Fibroblast of skin of right quadriceps (primary cell): Measurements from ENCODE around the gene NEK10.
"Not testable (repeated sequence)": the region's sequence is repeated elsewhere in the genome, so short reads cannot be mapped to it uniquely, and the experiment has no call there.

Experiments used
- DNase-seq: peaks from one replicate; pipeline ENCODE4 v3.0.0-alpha.2; 2013

Gene NEK10, protein sequence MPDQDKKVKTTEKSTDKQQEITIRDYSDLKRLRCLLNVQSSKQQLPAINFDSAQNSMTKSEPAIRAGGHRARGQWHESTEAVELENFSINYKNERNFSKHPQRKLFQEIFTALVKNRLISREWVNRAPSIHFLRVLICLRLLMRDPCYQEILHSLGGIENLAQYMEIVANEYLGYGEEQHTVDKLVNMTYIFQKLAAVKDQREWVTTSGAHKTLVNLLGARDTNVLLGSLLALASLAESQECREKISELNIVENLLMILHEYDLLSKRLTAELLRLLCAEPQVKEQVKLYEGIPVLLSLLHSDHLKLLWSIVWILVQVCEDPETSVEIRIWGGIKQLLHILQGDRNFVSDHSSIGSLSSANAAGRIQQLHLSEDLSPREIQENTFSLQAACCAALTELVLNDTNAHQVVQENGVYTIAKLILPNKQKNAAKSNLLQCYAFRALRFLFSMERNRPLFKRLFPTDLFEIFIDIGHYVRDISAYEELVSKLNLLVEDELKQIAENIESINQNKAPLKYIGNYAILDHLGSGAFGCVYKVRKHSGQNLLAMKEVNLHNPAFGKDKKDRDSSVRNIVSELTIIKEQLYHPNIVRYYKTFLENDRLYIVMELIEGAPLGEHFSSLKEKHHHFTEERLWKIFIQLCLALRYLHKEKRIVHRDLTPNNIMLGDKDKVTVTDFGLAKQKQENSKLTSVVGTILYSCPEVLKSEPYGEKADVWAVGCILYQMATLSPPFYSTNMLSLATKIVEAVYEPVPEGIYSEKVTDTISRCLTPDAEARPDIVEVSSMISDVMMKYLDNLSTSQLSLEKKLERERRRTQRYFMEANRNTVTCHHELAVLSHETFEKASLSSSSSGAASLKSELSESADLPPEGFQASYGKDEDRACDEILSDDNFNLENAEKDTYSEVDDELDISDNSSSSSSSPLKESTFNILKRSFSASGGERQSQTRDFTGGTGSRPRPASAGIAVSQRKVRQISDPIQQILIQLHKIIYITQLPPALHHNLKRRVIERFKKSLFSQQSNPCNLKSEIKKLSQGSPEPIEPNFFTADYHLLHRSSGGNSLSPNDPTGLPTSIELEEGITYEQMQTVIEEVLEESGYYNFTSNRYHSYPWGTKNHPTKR

DNA sequence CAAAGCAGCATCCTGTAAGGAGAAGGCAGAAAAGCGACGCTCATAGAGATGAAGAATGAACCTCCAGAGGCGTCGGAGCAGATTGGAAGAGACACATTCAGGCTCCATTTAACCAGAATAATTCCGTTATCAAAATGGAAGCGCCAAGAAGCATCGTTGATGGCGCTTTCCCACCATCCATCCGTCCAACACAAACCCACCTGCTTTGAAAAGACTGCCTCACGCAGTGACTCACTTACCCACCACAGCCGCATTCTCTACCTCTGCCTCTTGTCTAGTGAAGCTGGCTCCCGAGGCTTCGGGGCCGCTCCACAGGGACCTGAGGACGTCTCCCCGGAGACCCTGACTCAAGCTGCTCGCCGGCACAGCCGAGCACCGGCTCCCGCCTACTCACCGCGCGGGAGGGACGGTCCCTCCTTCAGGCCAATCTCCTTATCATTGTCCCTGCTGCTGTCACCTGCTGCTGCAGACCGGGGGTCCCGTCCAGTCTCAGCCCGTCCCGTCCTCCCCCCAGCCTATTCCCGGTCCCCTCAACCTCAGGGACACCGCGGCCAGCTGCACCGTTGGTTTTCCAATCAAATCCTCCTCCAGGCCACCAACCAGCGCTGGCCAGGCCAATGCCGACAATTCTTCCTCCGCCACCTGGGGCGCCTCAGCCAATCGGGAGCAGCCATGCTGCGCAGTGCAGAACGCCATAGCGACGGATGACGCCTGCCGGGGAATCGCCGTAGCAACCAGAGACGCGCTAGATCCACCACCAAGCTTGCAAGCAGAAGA, at the start of gene NEK10:
TSS of gene NEK10 (minus strand) at position 553 of the 777 bp plus-strand sequence. CDS start 16,501 bp downstream, outside the sequence.
- DNase-seq, result peak; percentile 84

DNA sequence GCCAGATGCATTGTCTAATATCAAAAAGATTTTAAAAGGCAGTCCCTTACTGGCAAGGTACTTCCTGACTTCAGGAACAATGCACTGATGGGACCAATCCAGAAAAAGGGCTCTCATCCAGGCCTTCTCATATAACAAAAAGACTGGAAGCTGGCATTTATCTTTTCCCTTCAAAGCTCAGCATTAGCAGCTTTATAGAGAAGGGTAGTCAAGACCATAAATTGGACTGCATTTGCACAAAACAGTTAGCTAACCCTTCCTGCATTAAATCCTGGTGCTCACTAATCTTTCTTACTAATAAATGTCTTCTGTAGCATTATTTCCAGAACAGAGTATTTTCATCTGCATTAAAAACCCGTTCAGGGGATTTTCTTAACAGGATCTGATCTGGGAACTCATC, 46.0 kb upstream of the NEK10 start:
- no peak for DNase-seq

DNA sequence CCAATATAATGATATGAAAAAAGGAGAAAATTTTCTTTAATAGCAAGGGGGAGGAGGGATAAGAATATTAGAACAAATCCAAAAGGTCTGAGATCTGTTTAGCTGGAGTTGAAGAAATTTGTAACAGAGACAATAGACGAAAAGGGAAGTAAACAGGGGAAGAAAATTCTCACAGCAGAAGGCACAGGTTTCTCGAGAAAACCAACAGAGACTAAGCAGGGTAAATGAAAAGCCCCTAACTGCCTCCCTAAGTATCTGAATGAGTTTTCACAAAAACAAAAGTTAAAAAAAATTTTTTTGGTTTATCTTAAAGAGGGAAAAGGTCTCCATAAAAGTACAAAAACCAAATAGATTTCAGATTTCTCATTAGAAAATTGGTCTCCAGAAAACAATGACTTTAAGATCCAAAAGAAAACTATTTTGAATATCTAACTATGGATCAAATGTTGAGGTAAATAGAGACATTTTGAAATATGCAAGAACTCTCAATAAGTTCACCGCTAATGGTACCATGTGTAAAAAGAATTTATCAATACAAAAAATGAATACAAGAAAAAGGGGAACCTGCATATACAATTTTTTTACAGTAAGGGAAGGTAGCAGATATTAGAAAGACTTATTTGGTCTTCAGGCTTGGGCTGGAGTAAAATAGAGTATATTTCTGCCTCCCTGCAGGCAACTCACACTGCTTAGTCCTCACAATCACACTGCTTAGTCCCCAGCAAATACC, 23.9 kb upstream of the NEK10 start:
- no peak for DNase-seq

DNA sequence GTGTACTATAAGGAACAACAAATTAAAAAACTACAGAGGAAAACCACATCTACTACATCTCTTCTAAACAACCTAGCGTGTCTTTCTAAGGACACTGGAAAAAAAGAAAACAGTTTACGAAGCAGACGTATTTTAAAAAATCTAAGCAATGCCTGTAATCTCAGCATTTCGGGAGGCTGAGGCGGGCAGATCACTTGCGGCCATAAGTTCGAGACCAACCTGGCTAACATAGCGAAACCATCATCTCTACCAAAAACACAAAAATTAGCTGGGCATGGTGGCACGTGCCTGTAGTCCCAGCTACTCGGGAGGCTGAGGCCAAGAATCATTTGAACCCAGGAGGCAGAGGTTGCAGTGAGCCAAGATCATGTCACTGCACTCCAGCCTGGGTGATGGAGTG, 23.2 kb upstream of the NEK10 start:
- DNase-seq, result not testable (repeated sequence)

DNA sequence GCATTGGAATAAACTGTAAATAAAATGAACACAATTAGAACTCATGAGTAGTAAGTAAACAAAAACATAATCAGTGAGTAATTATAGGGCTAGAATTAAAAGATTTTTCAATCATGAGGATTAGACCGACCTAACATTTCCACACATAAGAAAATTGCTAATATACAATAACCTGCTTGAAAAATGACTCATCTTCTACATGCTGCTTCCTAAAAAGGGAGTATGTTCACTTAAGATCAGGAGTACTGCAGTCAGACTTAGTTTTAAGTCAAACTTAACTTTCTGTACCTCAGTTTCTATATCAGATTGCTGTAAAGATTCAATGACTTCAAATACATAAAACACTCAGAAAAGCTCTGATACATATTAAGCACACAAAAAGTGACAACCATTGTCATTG, 22.6 kb upstream of the NEK10 start:
- DNase-seq, result no peak

DNA sequence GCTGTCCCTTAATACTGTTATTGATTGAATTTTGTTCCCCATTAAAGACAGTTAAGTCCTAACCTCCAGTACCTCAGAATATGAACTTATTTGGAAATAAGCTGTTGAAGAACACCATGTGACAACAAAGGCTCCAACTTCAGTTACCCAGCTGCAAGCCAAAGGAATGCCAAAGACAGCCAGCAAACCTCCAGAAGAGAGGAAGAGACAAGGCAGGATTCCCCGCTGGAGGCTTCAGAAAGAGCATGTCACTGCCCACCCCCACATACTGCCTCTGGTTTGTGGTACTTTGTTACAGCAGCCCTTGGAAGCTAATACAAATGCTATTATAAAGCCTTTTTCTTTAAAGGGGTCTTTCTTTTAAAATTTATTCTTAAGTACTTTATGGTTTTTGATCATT, 18.4 kb upstream of the NEK10 start:
- peak; percentile 8 for DNase-seq

DNA sequence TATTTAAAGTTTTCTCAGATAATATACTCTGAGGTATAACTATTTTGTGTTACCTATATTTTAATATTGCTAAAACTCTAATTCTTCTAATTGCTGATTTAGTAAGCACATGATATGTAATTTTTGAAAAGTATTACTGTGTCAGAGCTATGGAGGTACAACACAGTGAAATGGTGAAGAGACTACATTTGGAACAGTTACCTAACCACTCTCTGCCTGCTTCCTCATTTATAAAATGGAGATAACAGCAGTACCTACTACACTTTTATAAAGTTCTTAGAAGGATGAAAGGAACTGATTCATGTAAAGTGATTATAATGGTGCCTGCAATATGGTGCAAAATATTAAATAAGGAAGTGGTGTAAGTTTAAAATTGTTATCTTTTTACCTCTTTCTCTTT, 16.3 kb upstream of the NEK10 start:
- DNase-seq, result no peak

DNA sequence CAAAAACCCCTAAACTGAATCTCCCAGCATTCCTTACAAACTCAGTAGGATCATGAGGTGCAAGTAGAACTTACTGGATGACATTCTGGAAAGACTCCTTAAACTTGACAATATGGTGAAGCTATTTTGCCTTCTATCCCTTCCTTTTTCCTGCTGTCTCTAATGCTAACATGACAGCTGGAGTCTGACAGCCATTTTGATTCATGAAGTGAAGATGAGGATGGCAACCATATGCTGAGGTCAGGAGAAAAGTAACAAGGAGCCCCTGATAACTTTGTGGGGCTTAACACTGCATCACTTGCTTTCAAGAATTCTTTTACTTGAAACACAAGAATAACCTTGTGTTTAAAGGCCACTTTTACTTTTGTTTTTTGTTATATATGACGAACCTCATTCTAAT, 15.0 kb upstream of the NEK10 start:
- no peak for DNase-seq

DNA sequence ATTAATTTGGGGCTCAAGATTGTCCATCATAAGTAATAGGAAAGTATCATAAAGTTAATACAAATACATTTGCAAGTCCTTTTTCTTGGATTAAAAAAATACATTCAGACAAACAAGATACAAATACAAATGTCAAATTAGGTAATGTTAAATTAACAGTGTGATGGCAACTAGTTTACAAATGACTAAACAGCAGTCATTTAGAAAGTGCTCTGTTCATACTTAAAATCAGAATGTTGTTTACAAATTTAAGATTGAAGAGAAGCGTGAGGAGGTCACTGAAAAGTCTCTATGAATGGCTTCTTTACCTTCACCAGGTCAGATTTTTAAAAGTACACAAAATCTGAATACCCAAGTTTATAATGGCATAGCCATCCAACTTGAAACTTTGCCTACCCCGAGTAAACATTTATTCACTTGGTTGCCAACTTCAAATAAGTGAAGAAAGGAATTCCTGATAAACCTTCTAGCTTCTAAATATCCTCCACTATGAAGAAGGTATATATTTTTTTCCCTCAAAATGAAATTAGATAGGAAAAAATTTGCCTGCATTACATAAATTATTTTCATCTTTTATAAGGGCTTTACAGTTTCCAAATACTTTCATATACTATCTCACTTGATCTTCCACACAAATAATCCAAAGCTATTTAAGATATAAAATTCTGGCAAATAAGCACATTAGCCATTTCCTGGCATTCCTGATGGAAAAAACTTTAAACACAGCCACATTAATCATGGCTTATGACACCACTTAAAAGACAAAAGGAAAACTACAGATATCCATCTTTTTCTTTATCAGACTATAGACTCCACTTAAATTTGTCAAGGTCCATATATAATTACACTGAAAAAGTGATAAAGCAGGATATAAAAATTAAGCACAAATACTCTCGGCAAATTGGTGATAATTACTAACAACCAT, 11.5 kb upstream of the NEK10 start:
- no peak for DNase-seq

DNA sequence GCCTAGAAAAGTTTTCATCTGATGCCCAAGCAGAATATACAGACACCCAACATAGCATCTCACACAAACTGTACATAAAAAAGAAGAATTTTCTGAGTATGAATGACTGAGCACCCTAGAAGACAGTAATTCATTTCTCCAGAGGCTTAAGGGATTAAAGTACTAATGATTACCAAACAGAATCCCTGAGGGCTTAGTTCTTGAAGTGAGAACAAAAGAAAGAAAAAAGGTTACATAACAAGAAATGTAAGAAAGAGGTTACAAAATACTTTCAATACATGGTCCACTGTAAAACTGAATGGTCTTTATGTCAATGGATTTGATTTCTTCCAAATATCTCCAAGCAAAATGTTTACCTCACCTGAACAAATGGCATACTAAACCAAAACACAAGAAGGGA, 9.1 kb upstream of the NEK10 start:
- no peak for DNase-seq

DNA sequence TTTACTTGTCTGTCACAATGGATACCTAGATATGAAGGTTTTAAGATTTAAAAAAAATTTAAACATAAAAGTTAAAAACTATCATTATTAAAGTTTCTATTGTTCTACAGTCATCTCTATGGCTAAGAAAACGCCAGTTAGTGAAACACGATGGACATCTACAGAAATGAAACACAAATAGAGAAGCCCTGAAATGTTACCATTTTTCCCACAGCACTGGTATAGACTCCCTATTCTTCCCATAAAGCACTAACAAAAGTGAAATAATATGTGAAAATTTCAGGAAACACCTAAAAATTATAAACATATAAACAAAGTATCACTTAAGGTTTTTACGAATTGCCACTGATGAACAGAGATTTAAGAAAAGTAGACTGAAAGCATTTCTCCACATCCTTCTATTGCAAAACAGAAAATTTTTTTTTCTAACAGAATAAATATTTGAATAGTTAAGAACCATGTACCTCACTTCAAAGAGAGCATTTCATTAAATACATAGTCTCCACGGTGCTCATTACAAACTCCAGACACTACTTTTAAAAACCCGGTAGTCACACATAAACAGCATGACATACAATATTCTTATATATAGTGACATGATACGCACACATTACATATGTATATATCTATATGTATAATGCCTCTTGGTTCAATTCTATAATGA, 7.1 kb upstream of the NEK10 start:
- DNase-seq, result no peak

DNA sequence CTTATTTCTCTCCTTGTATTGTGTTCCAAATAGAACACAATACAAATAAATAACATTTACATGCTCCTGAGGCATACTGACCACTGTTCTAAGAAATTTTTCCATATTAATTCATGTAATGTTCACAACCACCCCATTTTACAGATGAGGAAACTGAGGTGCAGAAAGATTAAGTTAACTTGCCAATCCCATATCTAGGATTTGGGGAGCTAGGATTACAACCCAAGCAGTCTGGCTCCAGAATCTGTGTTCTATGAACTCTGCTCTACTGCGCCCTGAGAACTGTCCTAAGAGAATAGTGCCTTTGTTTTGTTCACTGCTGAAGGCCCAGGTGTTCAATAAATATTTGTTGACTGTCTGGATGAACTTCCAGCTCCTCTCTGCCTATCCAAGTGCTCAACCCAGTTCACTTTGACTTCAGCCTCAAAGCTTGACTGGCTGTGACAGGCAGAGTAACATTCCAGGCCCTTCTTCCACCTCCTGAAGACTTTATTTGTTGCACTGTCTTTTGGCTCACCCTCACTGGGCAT, 3.1 kb downstream of the NEK10 start:
- no peak for DNase-seq

DNA sequence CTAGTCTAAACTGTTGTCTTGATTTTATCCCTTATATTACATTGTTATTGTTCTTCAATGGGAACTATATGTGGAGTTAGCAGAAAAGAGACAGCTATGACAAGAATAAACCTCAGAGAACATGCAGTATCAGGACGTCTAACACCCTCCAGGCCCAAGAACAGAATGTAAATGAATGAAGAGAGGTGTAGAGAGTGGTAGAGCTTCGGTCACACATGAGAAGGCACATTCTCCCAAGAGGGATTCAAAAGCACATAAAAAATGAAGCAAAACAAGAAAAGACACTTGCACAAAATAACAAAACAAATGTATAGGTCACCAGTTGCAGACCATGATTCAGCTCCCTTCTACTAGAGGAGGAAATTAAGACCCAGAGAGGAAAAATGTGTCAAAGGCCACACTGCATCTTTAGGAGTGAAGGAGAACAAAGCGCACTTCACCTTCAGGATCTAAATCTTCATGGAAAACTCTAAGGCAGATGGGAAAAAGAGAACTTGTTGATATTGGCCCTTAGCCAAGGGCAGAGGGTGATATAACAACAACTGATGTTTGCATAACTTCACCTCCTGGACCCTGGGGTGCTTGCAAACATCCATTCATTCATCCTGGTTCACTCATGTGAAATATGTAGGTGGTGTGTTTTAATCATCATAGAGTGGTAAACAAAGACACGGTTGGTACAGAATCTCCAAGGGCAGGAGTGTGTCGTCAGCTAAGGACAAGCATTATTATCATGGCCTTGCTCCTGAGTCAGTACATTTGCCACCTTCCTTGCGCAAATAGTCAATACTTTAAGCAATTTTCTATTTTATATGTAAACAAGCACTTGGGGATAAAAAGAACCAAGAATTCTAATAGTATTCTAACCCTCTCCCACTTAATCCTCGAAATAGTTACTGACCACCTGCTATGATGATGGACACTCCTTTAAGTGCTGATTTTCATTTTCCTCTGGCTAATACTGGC, 8.8 kb downstream of the NEK10 start:
- DNase-seq, result peak; percentile 5

DNA sequence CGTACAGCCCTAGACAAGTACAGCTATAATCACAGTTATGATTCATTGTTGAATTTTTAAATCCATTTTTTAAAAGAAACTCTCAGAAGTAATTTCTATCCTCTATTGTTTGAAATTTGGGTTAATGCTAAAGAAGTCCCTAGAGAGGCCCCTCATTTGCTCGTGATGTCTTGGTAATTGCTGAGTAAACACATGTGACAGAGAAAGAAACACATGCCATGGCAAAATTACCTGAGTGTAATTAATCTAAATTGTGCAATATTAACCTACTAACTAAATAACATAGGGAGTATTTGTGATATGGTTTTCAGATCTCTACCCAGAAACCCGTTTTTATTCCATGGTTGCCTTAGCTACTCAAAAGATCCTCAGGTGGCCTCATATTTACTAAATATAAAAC, 10.8 kb downstream of the NEK10 start:
- DNase-seq, result no peak

DNA sequence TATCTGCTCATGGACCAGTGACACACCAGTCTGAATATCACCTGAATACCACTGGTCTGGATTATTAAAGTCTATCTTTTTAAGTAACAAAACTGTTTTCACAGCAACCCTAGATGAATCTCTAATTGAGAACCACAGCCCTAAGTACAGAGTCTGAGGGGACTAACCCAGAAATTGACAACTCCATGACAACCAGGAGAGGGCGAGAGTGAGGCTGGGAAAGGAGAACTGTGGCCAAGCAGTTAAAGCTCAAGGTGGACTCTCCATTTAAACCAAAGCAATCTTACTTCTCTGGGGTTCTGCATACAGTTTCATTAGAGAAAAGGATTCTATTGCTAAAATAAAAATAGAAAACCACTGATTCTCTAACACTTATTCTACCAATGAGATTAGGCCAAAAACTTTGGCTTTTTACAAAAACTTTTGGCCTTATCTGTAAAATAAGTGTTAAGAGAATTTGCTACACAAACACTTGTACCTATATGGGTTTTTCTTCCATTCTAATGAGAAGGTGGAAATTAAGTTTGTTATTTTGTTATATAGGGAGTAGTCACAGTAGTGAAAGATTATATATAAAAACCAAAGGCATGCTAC, 11.4 kb downstream of the NEK10 start:
- peak; percentile 49 for DNase-seq

DNA sequence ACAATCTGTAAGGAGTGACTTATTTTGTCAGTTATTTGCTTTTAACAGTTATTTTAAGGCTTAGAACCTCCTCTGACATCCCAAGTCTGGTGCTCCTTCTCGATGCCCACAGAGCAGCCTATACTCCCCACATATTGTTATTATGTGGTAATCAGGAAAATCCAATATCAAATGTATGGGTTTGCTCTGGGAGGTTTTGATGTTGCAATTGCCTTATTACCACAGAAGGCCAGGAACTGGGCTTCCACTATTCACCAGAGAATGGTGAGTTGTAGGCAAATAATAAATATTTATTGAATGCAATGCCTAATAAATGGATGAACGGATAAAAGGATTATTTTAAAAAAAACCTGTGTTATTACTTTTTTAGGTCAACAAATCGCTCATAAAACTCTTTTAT, 12.2 kb downstream of the NEK10 start:
- no peak for DNase-seq

DNA sequence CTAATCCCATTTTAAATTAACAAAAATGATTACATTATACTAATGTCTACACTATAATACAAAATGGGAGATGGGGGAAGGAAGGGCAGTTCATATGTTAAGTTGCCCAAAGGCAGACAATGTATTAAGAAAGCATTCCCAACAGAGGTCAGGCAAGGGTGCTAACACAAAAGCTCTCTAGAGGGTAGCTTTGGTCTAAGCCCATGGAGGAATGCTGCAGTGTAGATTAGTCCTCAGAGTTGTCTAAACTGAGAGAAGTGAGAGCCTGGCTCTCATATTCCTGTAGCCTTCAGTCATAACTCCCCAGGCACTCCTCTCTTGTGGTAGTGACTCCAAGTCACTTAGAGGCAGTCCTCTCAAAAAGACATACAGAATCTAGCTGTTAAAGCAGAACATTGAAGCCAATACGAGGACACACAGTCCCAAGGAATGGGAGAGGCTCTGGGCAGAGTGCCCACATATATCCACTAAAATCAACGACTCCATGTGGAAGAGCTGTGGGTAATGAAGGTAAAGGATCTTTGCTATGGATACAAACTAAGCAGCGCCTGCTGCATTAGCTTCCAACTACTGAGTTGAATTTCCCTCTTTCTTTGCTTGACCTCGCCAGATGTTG, 14.5 kb downstream of the NEK10 start:
- no peak for DNase-seq

DNA sequence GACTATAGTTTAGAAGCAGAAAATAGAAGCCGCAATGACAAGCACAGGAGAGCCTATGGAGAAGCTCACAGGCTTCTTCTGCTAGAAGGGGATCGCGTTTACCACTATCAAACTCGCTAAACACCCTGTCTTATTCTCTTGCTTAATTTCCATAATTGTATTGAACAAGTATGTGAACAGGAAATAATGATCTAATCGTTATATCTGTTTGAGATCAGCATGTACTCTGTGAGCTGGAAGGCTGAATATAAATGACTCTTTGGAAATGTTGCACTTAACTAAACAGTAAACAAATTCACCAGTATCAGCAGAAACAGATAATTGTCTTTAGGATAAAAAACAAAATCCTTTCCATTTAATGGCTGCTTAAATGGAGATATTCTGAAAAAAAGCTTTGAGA, 15.0 kb downstream of the NEK10 start:
- DNase-seq, result no peak
